ENCODE data around the gene JAML.

DNA sequence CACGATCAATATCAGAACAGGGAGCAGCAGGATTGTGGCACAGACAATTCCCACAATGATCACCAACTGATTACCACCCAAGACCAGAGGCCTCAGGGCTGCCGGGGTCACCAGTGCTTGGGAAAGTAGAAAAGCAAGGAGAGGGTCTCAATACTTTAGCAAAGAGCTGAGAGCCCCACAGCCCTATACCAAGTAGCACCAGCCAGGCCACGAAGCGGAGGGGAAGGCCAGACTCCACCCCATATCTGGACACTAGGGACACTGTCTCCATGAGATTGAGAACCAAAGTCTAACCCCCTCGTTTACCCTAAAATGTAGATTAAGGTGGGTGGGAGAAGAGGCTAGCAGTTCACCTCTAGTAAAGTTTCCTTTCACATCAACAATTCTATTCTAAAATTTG, 24.3 kb downstream of the JAML start:
- TF ChIP-seq, protein P1, sequence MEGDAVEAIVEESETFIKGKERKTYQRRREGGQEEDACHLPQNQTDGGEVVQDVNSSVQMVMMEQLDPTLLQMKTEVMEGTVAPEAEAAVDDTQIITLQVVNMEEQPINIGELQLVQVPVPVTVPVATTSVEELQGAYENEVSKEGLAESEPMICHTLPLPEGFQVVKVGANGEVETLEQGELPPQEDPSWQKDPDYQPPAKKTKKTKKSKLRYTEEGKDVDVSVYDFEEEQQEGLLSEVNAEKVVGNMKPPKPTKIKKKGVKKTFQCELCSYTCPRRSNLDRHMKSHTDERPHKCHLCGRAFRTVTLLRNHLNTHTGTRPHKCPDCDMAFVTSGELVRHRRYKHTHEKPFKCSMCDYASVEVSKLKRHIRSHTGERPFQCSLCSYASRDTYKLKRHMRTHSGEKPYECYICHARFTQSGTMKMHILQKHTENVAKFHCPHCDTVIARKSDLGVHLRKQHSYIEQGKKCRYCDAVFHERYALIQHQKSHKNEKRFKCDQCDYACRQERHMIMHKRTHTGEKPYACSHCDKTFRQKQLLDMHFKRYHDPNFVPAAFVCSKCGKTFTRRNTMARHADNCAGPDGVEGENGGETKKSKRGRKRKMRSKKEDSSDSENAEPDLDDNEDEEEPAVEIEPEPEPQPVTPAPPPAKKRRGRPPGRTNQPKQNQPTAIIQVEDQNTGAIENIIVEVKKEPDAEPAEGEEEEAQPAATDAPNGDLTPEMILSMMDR (IDR thresholded peaks at IDR 0.05): no peak
- TF ChIP-seq POLR2A (IDR thresholded peaks at IDR 0.05) (no peak), EP300 (IDR thresholded peaks at IDR 0.05) (no peak)
